Measurements from ENCODE around the gene CRYBG1.

DNA sequence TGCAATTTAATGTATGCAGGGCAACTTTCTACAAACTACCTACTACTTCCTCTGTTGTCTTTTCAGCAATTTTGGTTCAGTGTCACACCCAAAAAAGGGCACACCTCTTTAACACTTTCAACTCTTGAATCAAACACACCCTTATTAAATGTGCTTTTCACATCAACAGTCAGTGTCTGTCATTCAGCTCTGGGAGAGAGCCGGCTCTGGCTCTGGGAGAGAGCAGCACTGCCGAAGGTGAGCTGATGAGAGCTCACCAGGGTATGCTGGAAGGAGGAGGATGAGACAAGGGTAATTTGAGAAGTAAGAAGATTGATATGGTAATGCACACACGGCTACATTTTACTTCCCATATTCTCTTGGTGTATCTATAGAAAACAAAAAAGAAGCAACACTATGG lies 134.5 kb downstream of the CRYBG1 start:
- TF ChIP-seq, protein P1, sequence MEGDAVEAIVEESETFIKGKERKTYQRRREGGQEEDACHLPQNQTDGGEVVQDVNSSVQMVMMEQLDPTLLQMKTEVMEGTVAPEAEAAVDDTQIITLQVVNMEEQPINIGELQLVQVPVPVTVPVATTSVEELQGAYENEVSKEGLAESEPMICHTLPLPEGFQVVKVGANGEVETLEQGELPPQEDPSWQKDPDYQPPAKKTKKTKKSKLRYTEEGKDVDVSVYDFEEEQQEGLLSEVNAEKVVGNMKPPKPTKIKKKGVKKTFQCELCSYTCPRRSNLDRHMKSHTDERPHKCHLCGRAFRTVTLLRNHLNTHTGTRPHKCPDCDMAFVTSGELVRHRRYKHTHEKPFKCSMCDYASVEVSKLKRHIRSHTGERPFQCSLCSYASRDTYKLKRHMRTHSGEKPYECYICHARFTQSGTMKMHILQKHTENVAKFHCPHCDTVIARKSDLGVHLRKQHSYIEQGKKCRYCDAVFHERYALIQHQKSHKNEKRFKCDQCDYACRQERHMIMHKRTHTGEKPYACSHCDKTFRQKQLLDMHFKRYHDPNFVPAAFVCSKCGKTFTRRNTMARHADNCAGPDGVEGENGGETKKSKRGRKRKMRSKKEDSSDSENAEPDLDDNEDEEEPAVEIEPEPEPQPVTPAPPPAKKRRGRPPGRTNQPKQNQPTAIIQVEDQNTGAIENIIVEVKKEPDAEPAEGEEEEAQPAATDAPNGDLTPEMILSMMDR (IDR thresholded peaks at IDR 0.05), result no peak
- no peak for TF ChIP-seq POLR2A (IDR thresholded peaks at IDR 0.05)
